Choroid plexus epithelial cell (primary cell): ENCODE results near the gene LEKR1.

Experiments used
- DNase-seq: peaks from one replicate; pipeline ENCODE4 v3.0.0-alpha.2; 2010; ENCODE audit warnings: low read depth
- H3K4me3 ChIP-seq: 2 replicates; pipeline ENCODE4 v1.5.1; 2011; ENCODE audit warnings: low read depth, mild to moderate bottlenecking, control low read depth, low read length, moderate library complexity
- CTCF ChIP-seq: conservative IDR thresholded peaks from 2 replicates; pipeline ENCODE4 v1.5.1; 2011; ENCODE audit warnings: low read depth, mild to moderate bottlenecking, control low read depth, inconsistent platforms, low read length, moderate library complexity

Gene LEKR1

GRCh38 chr3:157040456-157040855 is 214.3 kb downstream of the LEKR1 start:
- H3K4me3 ChIP-seq: no peak overlapping the region
- no peak for DNase-seq
- no peak for TF ChIP-seq CTCF

GRCh38 chr3:157042226-157042625 is 216.1 kb downstream of the LEKR1 start:
- no peak overlapping the region for H3K4me3 ChIP-seq
- no peak for DNase-seq
- TF ChIP-seq CTCF: no peak

- no peak overlapping the region for H3K4me3 ChIP-seq
- TF ChIP-seq CTCF: no peak
- DNase-seq: no peak
Observed at GRCh38 chr3:157043771-157044170, 217.6 kb downstream of the LEKR1 start.

GRCh38 chr3:157045238-157045850 is 219.2 kb downstream of the LEKR1 start:
- no peak overlapping the region for H3K4me3 ChIP-seq
- no peak for TF ChIP-seq CTCF
- DNase-seq: peak; percentile 13

GRCh38 chr3:157046520-157046919 is 220.4 kb downstream of the LEKR1 start:
- no peak overlapping the region for H3K4me3 ChIP-seq
- DNase-seq: no peak
- TF ChIP-seq CTCF: no peak

GRCh38 chr3:157051055-157051454 is 224.9 kb downstream of the LEKR1 start:
- no peak for TF ChIP-seq CTCF
- no peak for DNase-seq
- no peak overlapping the region for H3K4me3 ChIP-seq

- no peak for TF ChIP-seq CTCF
- no peak overlapping the region for H3K4me3 ChIP-seq
- no peak for DNase-seq
Observed at GRCh38 chr3:157051591-157051990, 225.4 kb downstream of the LEKR1 start.
